ENCODE measurements around the gene USP49.

- TF ChIP-seq CTCF (conservative IDR thresholded peaks at IDR 0.05; ENCODE audit: low read depth, low read length) (no peak), EZH2phosphoT487 (IDR thresholded peaks at IDR 0.05; ENCODE audit: borderline replicate concordance, low read length) (no peak)
Measured at GRCh38 chr6:41791984-41792383, 103.2 kb downstream of the USP49 start.

Data from PC-3 (cell line).